GM21717 (cell line): ENCODE data around the gene DLD.
"Not testable (repeated sequence)": the region's sequence is repeated elsewhere in the genome, so short reads cannot be mapped to it uniquely, and the experiment has no call there.

Source experiments
- ATAC-seq: cut with Tn5 transposase; IDR thresholded peaks from one replicate; pipeline ENCODE4 v1.9.1; 2021; ENCODE audit warnings: mild to moderate bottlenecking, moderate library complexity; ENCODE audit not compliant: unreplicated experiment

DLD gene

GRCh38 chr7:107890962-107891635, at the start of gene DLD:
TSS of gene DLD (plus strand) at chr7:107891183. CDS start at chr7:107891251, 68 bp downstream.
- peak; percentile 99 for ATAC-seq

- no peak for ATAC-seq
These were observed 48.8 kb upstream of the DLD start for GRCh38 chr7:107842213-107842612.

GRCh38 chr7:107843184-107843583, 47.8 kb upstream of the DLD start:
- no peak for ATAC-seq

GRCh38 chr7:107846324-107846723, 44.7 kb upstream of the DLD start:
- no peak for ATAC-seq

GRCh38 chr7:107847168-107847835, 43.7 kb upstream of the DLD start:
- no peak for ATAC-seq

- ATAC-seq, result not testable (repeated sequence)
These were observed 43.2 kb upstream of the DLD start for GRCh38 chr7:107847836-107848175.

GRCh38 chr7:107848211-107848610, 42.8 kb upstream of the DLD start:
- ATAC-seq, result not testable (repeated sequence)

- no peak for ATAC-seq
These were observed 40.8 kb upstream of the DLD start for GRCh38 chr7:107850216-107850615.

- no peak for ATAC-seq
These were observed 40.3 kb upstream of the DLD start for GRCh38 chr7:107850643-107851042.

- ATAC-seq, result no peak
These were observed 36.5 kb upstream of the DLD start for GRCh38 chr7:107854454-107854853.

GRCh38 chr7:107854989-107855388, 36.0 kb upstream of the DLD start:
- ATAC-seq, result no peak

GRCh38 chr7:107856806-107857540, 34.0 kb upstream of the DLD start:
- ATAC-seq, result no peak

- no peak for ATAC-seq
These were observed 33.5 kb upstream of the DLD start for GRCh38 chr7:107857541-107857912.

- ATAC-seq, result no peak
These were observed 32.7 kb upstream of the DLD start for GRCh38 chr7:107858280-107858679.

GRCh38 chr7:107860279-107860961, 30.6 kb upstream of the DLD start:
- no peak for ATAC-seq

GRCh38 chr7:107860981-107861652, 29.9 kb upstream of the DLD start:
- ATAC-seq, result no peak

- no peak for ATAC-seq
These were observed 24.8 kb upstream of the DLD start for GRCh38 chr7:107865956-107866775.

GRCh38 chr7:107867858-107868466, 23.0 kb upstream of the DLD start:
- no peak for ATAC-seq

- no peak for ATAC-seq
These were observed 20.5 kb upstream of the DLD start for GRCh38 chr7:107870427-107871000.
